HEK293 (cell line): ENCODE measurements around the gene TRMT61A.

ENCODE experiments used
- PRDM1 ChIP-seq: fragments of 450-650 bp; formaldehyde crosslinking; IDR thresholded peaks from 2 replicates; pipeline ENCODE4; 2016; ENCODE audit warnings: missing biosample characterization, missing genetic modification characterization
- ZBTB11 ChIP-seq: fragments of 450-650 bp; formaldehyde crosslinking; conservative IDR thresholded peaks from 2 replicates; pipeline ENCODE4 v1.5.1; 2016; ENCODE audit warnings: low read depth, missing biosample characterization, missing genetic modification characterization
- ZBTB26 ChIP-seq: fragments of 450-650 bp; formaldehyde crosslinking; optimal IDR thresholded peaks from 2 replicates; pipeline ENCODE3; 2016; ENCODE audit warnings: missing biosample characterization, mild to moderate bottlenecking, missing genetic modification characterization
- ZNF146 ChIP-seq: fragments of 450-650 bp; formaldehyde crosslinking; IDR thresholded peaks from 2 replicates; pipeline ENCODE4 v1.5.1; 2016; ENCODE audit warnings: missing biosample characterization, missing genetic modification characterization
- ZNF175 ChIP-seq: fragments of 450-650 bp; formaldehyde crosslinking; IDR thresholded peaks from 2 replicates; pipeline ENCODE4 v1.5.1; 2016; ENCODE audit warnings: missing biosample characterization, missing genetic modification characterization
- ZNF18 ChIP-seq: fragments of 450-650 bp; formaldehyde crosslinking; IDR thresholded peaks from 2 replicates; pipeline ENCODE4 v1.5.1; 2016; ENCODE audit warnings: missing biosample characterization, missing genetic modification characterization
- ZNF26 ChIP-seq: fragments of 450-650 bp; formaldehyde crosslinking; IDR thresholded peaks from 2 replicates; pipeline ENCODE4 v1.5.1; 2016; ENCODE audit warnings: missing biosample characterization, missing genetic modification characterization
- ZNF274 ChIP-seq, 2 experiments: fragments of 200-500 bp in 1 of 2; fragments of 450-650 bp in 1 of 2; sonication (Bioruptor generic) in 1 of 2; formaldehyde crosslinking in 1 of 2; IDR thresholded peaks; 2 replicates each; pipeline versions ENCODE4 v1.5.1 to v1.6.1; 2014 to 2016; ENCODE audit warnings: borderline replicate concordance in 1 of 2, inconsistent platforms in 1 of 2, low read length in 1 of 2, missing biosample characterization in 1 of 2, missing genetic modification characterization in 1 of 2
- ZNF354C ChIP-seq: fragments of 450-650 bp; formaldehyde crosslinking; IDR thresholded peaks from 2 replicates; pipeline ENCODE4 v1.5.1; 2016; ENCODE audit warnings: missing biosample characterization, missing genetic modification characterization, low read depth, borderline replicate concordance
- ZNF423 ChIP-seq: fragments of 450-650 bp; formaldehyde crosslinking; IDR thresholded peaks from 2 replicates; pipeline ENCODE4 v1.5.1; 2016; ENCODE audit warnings: missing biosample characterization, missing genetic modification characterization
- ZNF501 ChIP-seq: fragments of 450-650 bp; formaldehyde crosslinking; IDR thresholded peaks from 2 replicates; pipeline ENCODE4 v1.5.1; 2016; ENCODE audit warnings: missing biosample characterization, missing genetic modification characterization
- ZNF510 ChIP-seq: fragments of 450-650 bp; formaldehyde crosslinking; IDR thresholded peaks from 2 replicates; pipeline ENCODE4 v1.5.1; 2018; ENCODE audit warnings: mild to moderate bottlenecking, missing genetic modification characterization, missing biosample characterization; ENCODE audit not compliant: insufficient replicate concordance
- ZNF518A ChIP-seq: fragments of 450-650 bp; formaldehyde crosslinking; conservative IDR thresholded peaks from 2 replicates; pipeline ENCODE4 v1.5.1; 2016; ENCODE audit warnings: low read depth, missing biosample characterization, missing genetic modification characterization
- ZNF529 ChIP-seq: fragments of 450-650 bp; formaldehyde crosslinking; IDR thresholded peaks from 2 replicates; pipeline ENCODE4 v1.5.1; 2017; ENCODE audit warnings: missing genetic modification characterization, missing biosample characterization; ENCODE audit not compliant: insufficient replicate concordance
- ZNF555 ChIP-seq: fragments of 450-650 bp; formaldehyde crosslinking; conservative IDR thresholded peaks from 2 replicates; pipeline ENCODE4 v1.5.1; 2017; ENCODE audit warnings: missing biosample characterization, mild to moderate bottlenecking, missing genetic modification characterization, inconsistent platforms
- ZNF660 ChIP-seq: fragments of 450-650 bp; IDR thresholded peaks from 2 replicates; pipeline ENCODE4 v1.5.1; 2018; ENCODE audit warnings: missing biosample characterization, mild to moderate bottlenecking, missing genetic modification characterization
- TF ChIP-seq, protein P1 (sequence below): fragments of 450-650 bp; formaldehyde crosslinking; IDR thresholded peaks from 2 replicates; pipeline ENCODE4 v1.5.1; 2016; ENCODE audit warnings: missing biosample characterization, missing genetic modification characterization

The TRMT61A gene

GRCh38 chr14:103520657-103521437 is 8.1 kb upstream of the TRMT61A start (continued):
- TF ChIP-seq ZBTB11, result peak; percentile 38; the same call in 1 of the 2 replicates
- peak; percentile 93 for TF ChIP-seq ZNF501
- TF ChIP-seq ZNF510 (tag by site-specific recombination), result no peak
- TF ChIP-seq ZNF18, result no peak
- no peak for TF ChIP-seq ZNF529
- TF ChIP-seq, protein P1, sequence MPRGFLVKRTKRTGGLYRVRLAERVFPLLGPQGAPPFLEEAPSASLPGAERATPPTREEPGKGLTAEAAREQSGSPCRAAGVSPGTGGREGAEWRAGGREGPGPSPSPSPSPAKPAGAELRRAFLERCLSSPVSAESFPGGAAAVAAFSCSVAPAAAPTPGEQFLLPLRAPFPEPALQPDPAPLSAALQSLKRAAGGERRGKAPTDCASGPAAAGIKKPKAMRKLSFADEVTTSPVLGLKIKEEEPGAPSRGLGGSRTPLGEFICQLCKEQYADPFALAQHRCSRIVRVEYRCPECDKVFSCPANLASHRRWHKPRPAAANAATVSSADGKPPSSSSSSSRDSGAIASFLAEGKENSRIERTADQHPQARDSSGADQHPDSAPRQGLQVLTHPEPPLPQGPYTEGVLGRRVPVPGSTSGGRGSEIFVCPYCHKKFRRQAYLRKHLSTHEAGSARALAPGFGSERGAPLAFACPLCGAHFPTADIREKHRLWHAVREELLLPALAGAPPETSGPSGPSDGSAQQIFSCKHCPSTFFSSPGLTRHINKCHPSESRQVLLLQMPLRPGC, result peak; percentile 80
- no peak for TF ChIP-seq ZNF354C
- peak; percentile 78 for TF ChIP-seq ZNF146
- no peak for TF ChIP-seq ZNF26 (tag by site-specific recombination)
- TF ChIP-seq ZNF555, result no peak
- peak; percentile 96 for TF ChIP-seq ZBTB26 (tag by site-specific recombination)
- TF ChIP-seq PRDM1, result peak; percentile 63
- TF ChIP-seq ZNF518A, result no peak
- peak; percentile 30 for TF ChIP-seq ZNF660 (tag by site-specific recombination)
- no peak for TF ChIP-seq ZNF274 (IDR thresholded peaks at IDR 0.05; ENCODE audit: low read length)
- TF ChIP-seq ZNF274 (tag by site-specific recombination; IDR thresholded peaks at IDR 0.05; ENCODE audit: borderline replicate concordance), result no peak
- TF ChIP-seq ZNF423 (tag by site-specific recombination), result peak; percentile 85
- no peak for TF ChIP-seq ZNF175 (tag by site-specific recombination)
